HG03520 (cell line): ENCODE data around the gene ERC1.

Source experiments
- ATAC-seq: cut with Tn5 transposase; IDR thresholded peaks from one replicate; pipeline ENCODE4 v1.9.1; 2021; ENCODE audit warnings: mild to moderate bottlenecking, moderate library complexity; ENCODE audit not compliant: unreplicated experiment

The ERC1 gene

GRCh38 chr12:1467710-1468109, 476.7 kb downstream of the ERC1 start:
- no peak for ATAC-seq

- no peak for ATAC-seq
Measured at GRCh38 chr12:1469070-1469469, 478.0 kb downstream of the ERC1 start.

GRCh38 chr12:1470051-1470450, 479.0 kb downstream of the ERC1 start:
- no peak for ATAC-seq

- ATAC-seq: no peak
Measured at GRCh38 chr12:1471224-1471623, 480.2 kb downstream of the ERC1 start.

- ATAC-seq: no peak
Measured at GRCh38 chr12:1473418-1473817, 482.4 kb downstream of the ERC1 start.

- no peak for ATAC-seq
Measured at GRCh38 chr12:1474041-1474573, 483.1 kb downstream of the ERC1 start.

- ATAC-seq: no peak
Measured at GRCh38 chr12:1474574-1475153, 483.6 kb downstream of the ERC1 start.

- ATAC-seq: no peak
Measured at GRCh38 chr12:1479645-1480044, 488.6 kb downstream of the ERC1 start.

GRCh38 chr12:1481326-1481725, 490.3 kb downstream of the ERC1 start:
- ATAC-seq: no peak

- ATAC-seq: no peak
Measured at GRCh38 chr12:1481906-1482305, 490.9 kb downstream of the ERC1 start.

GRCh38 chr12:1488908-1489381, 497.9 kb downstream of the ERC1 start:
- ATAC-seq: no peak

GRCh38 chr12:1491983-1492697, 501.1 kb downstream of the ERC1 start:
- ATAC-seq: no peak

- ATAC-seq: no peak
Measured at GRCh38 chr12:1493781-1494565, 502.9 kb downstream of the ERC1 start.

GRCh38 chr12:1494856-1495255, 503.8 kb downstream of the ERC1 start:
- no peak for ATAC-seq

GRCh38 chr12:1496162-1496900, 505.3 kb downstream of the ERC1 start:
- no peak for ATAC-seq

- ATAC-seq: no peak
Measured at GRCh38 chr12:1497161-1497560, 506.1 kb downstream of the ERC1 start.

GRCh38 chr12:1498199-1498740, 507.2 kb downstream of the ERC1 start:
- ATAC-seq: no peak

GRCh38 chr12:1499351-1499750, 508.3 kb downstream of the ERC1 start:
- no peak for ATAC-seq

- ATAC-seq: no peak
Measured at GRCh38 chr12:1500095-1500801, 509.2 kb downstream of the ERC1 start.

GRCh38 chr12:1501001-1501400, 510.0 kb downstream of the ERC1 start:
- ATAC-seq: no peak
